HPDE6-E6E7 (cell line): ENCODE results near the gene ALAS2.
"Not testable (repeated sequence)": the region's sequence is repeated elsewhere in the genome, so short reads cannot be mapped to it uniquely, and the experiment has no call there.

Experiments used
- DNase-seq: peaks from one replicate; pipeline ENCODE4 v3.0.0; 2011; ENCODE audit warnings: missing footprints; ENCODE audit errors: extremely low spot score

Gene ALAS2

GRCh38 chrX:55030271-55031205, at the start of gene ALAS2:
Gene ALAS2 (minus strand): TSS chrX:55030977. CDS start chrX:55026000, 4,977 bp downstream.
- no peak for DNase-seq

GRCh38 chrX:55074851-55075467, 44.2 kb upstream of the ALAS2 start, which contains the start of gene PAGE2B:
Gene PAGE2B (plus strand): TSS chrX:55075030. CDS start chrX:55076042, 1,012 bp downstream.
- DNase-seq = no peak

GRCh38 chrX:55072286-55072685, 41.5 kb upstream of the ALAS2 start:
- DNase-seq = no peak

- not testable (repeated sequence) for DNase-seq
Measured at GRCh38 chrX:55067180-55067579, 36.4 kb upstream of the ALAS2 start.

GRCh38 chrX:55057675-55058249, 27.0 kb upstream of the ALAS2 start:
- DNase-seq = no peak

GRCh38 chrX:55056820-55057674, 26.3 kb upstream of the ALAS2 start:
- no peak for DNase-seq

- not testable (repeated sequence) for DNase-seq
Measured at GRCh38 chrX:55050599-55050998, 19.8 kb upstream of the ALAS2 start.

- DNase-seq = no peak
Measured at GRCh38 chrX:55041514-55041913, 10.7 kb upstream of the ALAS2 start.

- no peak for DNase-seq
Measured at GRCh38 chrX:55039471-55039870, 8.7 kb upstream of the ALAS2 start.

- DNase-seq = no peak
Measured at GRCh38 chrX:55033429-55033828, 2.7 kb upstream of the ALAS2 start.

GRCh38 chrX:55029291-55029690, 1.5 kb downstream of the ALAS2 start:
- DNase-seq = no peak

- DNase-seq = no peak
Measured at GRCh38 chrX:55028611-55029010, 2.2 kb downstream of the ALAS2 start.

GRCh38 chrX:55028040-55028439, 2.7 kb downstream of the ALAS2 start:
- no peak for DNase-seq

- DNase-seq = no peak
Measured at GRCh38 chrX:55026840-55027239, 3.9 kb downstream of the ALAS2 start.

GRCh38 chrX:55026143-55026542, 4.6 kb downstream of the ALAS2 start:
- no peak for DNase-seq

- no peak for DNase-seq
Measured at GRCh38 chrX:55014897-55015299, 15.9 kb downstream of the ALAS2 start.

- DNase-seq = no peak
Measured at GRCh38 chrX:55011294-55011693, 19.5 kb downstream of the ALAS2 start.

GRCh38 chrX:55008571-55009358, 22.0 kb downstream of the ALAS2 start:
- DNase-seq = no peak

- no peak for DNase-seq
Measured at GRCh38 chrX:55007656-55008055, 23.1 kb downstream of the ALAS2 start.

- no peak for DNase-seq
Measured at GRCh38 chrX:55006827-55007621, 23.8 kb downstream of the ALAS2 start.
